H9 (cell line): ENCODE measurements around the gene KLF18. TPM values are rescaled to one million over a fixed set of nuclear protein-coding genes. Genes with fewer than 3 reads are reported as not detected.
A peak's percentile ranks its signal among the peaks of the same experiment; 100 is the strongest.

Source experiments
- DNase-seq: peaks from one replicate; pipeline ENCODE4 v3.0.0-alpha.2; 2017
- H2AFZ ChIP-seq: one replicate; pipeline ENCODE4 v1.6.1; 2013; ENCODE audit warnings: mild to moderate bottlenecking, low read length, control low read depth, moderate library complexity
- H2AK5ac ChIP-seq: 2 replicates; pipeline ENCODE4 v1.6.1; 2013; ENCODE audit warnings: low read length, control low read depth, mixed read lengths; ENCODE audit not compliant: insufficient read length
- H2BK120ac ChIP-seq: one replicate; pipeline ENCODE4 v1.6.1; 2013; ENCODE audit warnings: low read depth, mild to moderate bottlenecking, low read length, control low read depth, inconsistent platforms; ENCODE audit not compliant: poor library complexity, severe bottlenecking
- H2BK12ac ChIP-seq: 2 replicates; pipeline ENCODE4 v1.6.1; 2013; ENCODE audit warnings: low read length, control low read depth, mixed read lengths, low read depth; ENCODE audit not compliant: insufficient read length
- H2BK15ac ChIP-seq: 2 replicates; pipeline ENCODE4 v1.6.1; 2013; ENCODE audit warnings: low read depth, low read length, control low read depth
- H2BK20ac ChIP-seq: one replicate; pipeline ENCODE4 v1.6.1; 2013; ENCODE audit warnings: low read depth, mild to moderate bottlenecking, low read length, control low read depth, inconsistent platforms; ENCODE audit not compliant: poor library complexity, severe bottlenecking
- H2BK5ac ChIP-seq: 2 replicates; pipeline ENCODE4 v1.6.1; 2013; ENCODE audit warnings: low read length, control low read depth, mixed read lengths; ENCODE audit not compliant: insufficient read length
- H3K14ac ChIP-seq: 2 replicates; pipeline ENCODE4 v1.6.1; 2013; ENCODE audit warnings: low read length, control low read depth; ENCODE audit not compliant: insufficient read depth
- H3K18ac ChIP-seq: 2 replicates; pipeline ENCODE4 v1.6.1; 2013; ENCODE audit warnings: low read depth, mild to moderate bottlenecking, mixed read lengths, low read length, control low read depth; ENCODE audit not compliant: insufficient read length
- H3K23ac ChIP-seq: 2 replicates; pipeline ENCODE4 v1.6.1; 2013; ENCODE audit warnings: low read length, control low read depth, mixed read lengths, low read depth; ENCODE audit not compliant: insufficient read length
- H3K23me2 ChIP-seq: 2 replicates; pipeline ENCODE4 v1.6.1; 2013; ENCODE audit warnings: low read depth, mild to moderate bottlenecking, mixed read lengths, low read length, control low read depth; ENCODE audit not compliant: insufficient read length, poor library complexity, severe bottlenecking
- H3K27ac ChIP-seq: 2 replicates; pipeline ENCODE4 v1.5.1; 2013; ENCODE audit warnings: low read length, control low read depth, mixed read lengths, low read depth; ENCODE audit not compliant: insufficient read length
- H3K27me3 ChIP-seq: 2 replicates; pipeline ENCODE4 v1.6.1; 2013; ENCODE audit warnings: low read length, control low read depth, inconsistent platforms; ENCODE audit not compliant: insufficient read depth
- H3K4ac ChIP-seq: 2 replicates; pipeline ENCODE4 v1.6.1; 2013; ENCODE audit warnings: low read depth, mild to moderate bottlenecking, control low read depth, inconsistent platforms, low read length, moderate library complexity
- H3K4me1 ChIP-seq: 2 replicates; pipeline ENCODE4 v1.6.1; 2013; ENCODE audit warnings: low read length, control low read depth, inconsistent platforms; ENCODE audit not compliant: insufficient read depth
- H3K4me2 ChIP-seq: 2 replicates; pipeline ENCODE4 v1.6.1; 2013; ENCODE audit warnings: low read length, control low read depth, mixed read lengths; ENCODE audit not compliant: insufficient read length, insufficient read depth
- H3K56ac ChIP-seq: 2 replicates; pipeline ENCODE4 v1.6.1; 2013; ENCODE audit warnings: low read depth, mild to moderate bottlenecking, mixed read lengths, low read length, control low read depth; ENCODE audit not compliant: insufficient read length
- H3K79me1 ChIP-seq: 2 replicates; pipeline ENCODE4 v1.6.1; 2013; ENCODE audit warnings: low read depth, mild to moderate bottlenecking, moderate library complexity, low read length, control low read depth, inconsistent platforms; ENCODE audit not compliant: insufficient read depth, poor library complexity, severe bottlenecking
- H3K79me2 ChIP-seq: 2 replicates; pipeline ENCODE4 v1.6.1; 2013; ENCODE audit warnings: low read length, control low read depth, inconsistent platforms; ENCODE audit not compliant: insufficient read depth
- H3K9ac ChIP-seq: 2 replicates; pipeline ENCODE4 v1.6.1; 2013; ENCODE audit warnings: low read length, control low read depth, mixed read lengths; ENCODE audit not compliant: insufficient read length; ENCODE audit errors: extremely low read depth
- H3K9me3 ChIP-seq: one replicate; pipeline ENCODE4 v1.6.1; 2013; ENCODE audit warnings: low read depth, low read length, inconsistent platforms; ENCODE audit not compliant: control insufficient read depth
- H3T11ph ChIP-seq: one replicate; pipeline ENCODE4 v1.6.1; 2013; ENCODE audit warnings: mild to moderate bottlenecking, low read length, control low read depth, inconsistent platforms
- H4K20me1 ChIP-seq: one replicate; pipeline ENCODE4 v1.6.1; 2013; ENCODE audit not compliant: control insufficient read depth, insufficient read length, insufficient read depth
- H4K5ac ChIP-seq: 2 replicates; pipeline ENCODE4 v1.6.1; 2013; ENCODE audit warnings: low read depth, mild to moderate bottlenecking, mixed read lengths, low read length, control low read depth; ENCODE audit not compliant: insufficient read length
- H4K8ac ChIP-seq: replicated peaks from 2 replicates; pipeline ENCODE4 v1.6.1; 2013; ENCODE audit warnings: low read length, control low read depth, mixed read lengths, low read depth; ENCODE audit not compliant: insufficient read length
- H4K91ac ChIP-seq: 2 replicates; pipeline ENCODE4 v1.6.1; 2013; ENCODE audit warnings: low read depth, mild to moderate bottlenecking, moderate library complexity, mixed read lengths, low read length, control low read depth; ENCODE audit not compliant: insufficient read length
- H3K27ac Mint-ChIP-seq, 3 experiments: 2 replicates in 2 of 3; 3 replicates in 1 of 3; pipeline ENCODE4 v1.8.0; 2020 to 2021; ENCODE audit warnings: mixed read lengths in 3 of 3, mild to moderate bottlenecking in 1 of 3, moderate library complexity in 1 of 3
- H3K27me3 Mint-ChIP-seq: 2 replicates; pipeline ENCODE4 v1.8.0; 2021; ENCODE audit warnings: low read depth, mild to moderate bottlenecking, moderate library complexity, mixed read lengths
- H3K36me3 Mint-ChIP-seq, 3 experiments: 2 replicates in 2 of 3; 3 replicates in 1 of 3; pipeline ENCODE4 v1.8.0; 2020 to 2021; ENCODE audit warnings: low read depth in 3 of 3, mixed read lengths in 3 of 3; ENCODE audit not compliant: insufficient read depth in 1 of 3
- H3K4me1 Mint-ChIP-seq, 2 experiments: 2 replicates each; pipeline ENCODE4 v1.8.0; 2020; ENCODE audit warnings: mixed read lengths in 2 of 2
- H3K4me3 Mint-ChIP-seq, 2 experiments: 2 replicates in 1 of 2; 3 replicates in 1 of 2; pipeline ENCODE4 v1.8.0; 2020 to 2021; ENCODE audit warnings: mild to moderate bottlenecking in 2 of 2, mixed read lengths in 2 of 2, moderate library complexity in 1 of 2
- H3K9me3 Mint-ChIP-seq, 2 experiments: 2 replicates in 1 of 2; 3 replicates in 1 of 2; pipeline ENCODE4 v1.8.0; 2020; ENCODE audit warnings: mild to moderate bottlenecking in 2 of 2, mixed read lengths in 2 of 2, moderate library complexity in 1 of 2
- CTCF ChIP-seq: fragments of 200-600 bp; sonication (generic); conservative IDR thresholded peaks from 3 replicates; pipeline ENCODE4 v1.8.0; 2021; ENCODE audit warnings: antibody characterized with exemption, mild to moderate bottlenecking
- WGBS: extraction: QIAGEN DNeasy Blood & Tissue Kit; methylation state at CpG from one replicate; pipeline ENCODE4 v1.1.7; 2013; ENCODE audit warnings: missing lambda C conversion rate, low lambda C conversion rate, mixed read lengths; ENCODE audit not compliant: insufficient read length; ENCODE audit errors: extremely low coverage; 5-methylcytosine and 5-hydroxymethylcytosine counted together
- total RNA-seq: library from RNA; stranded (reverse); gene quantifications from 2 replicates; pipeline ENCODE4 v1.2.1, GENCODE V29; 2021

The KLF18 gene
- total RNA-seq, 1 experiment from 2014 or later: 0.07 TPM

- no peak for TF ChIP-seq CTCF
- Histone ChIP-seq H3K14ac (no peak overlapping the region), H3K4me1 (no peaks in the 10 kb centered on the region), H3K79me1 (no peaks in the 10 kb centered on the region), H4K20me1 (no peaks in the 10 kb centered on the region), H4K5ac (no peak overlapping the region), H3K23ac (no peak overlapping the region), H3K23me2 (no peaks in the 10 kb centered on the region), H3K27me3 (no peaks in the 10 kb centered on the region), H3K79me2 (no peaks in the 10 kb centered on the region), H2BK120ac (no peak overlapping the region), H3K4ac (no peak overlapping the region), H4K91ac (no peak overlapping the region), H3T11ph (no peak overlapping the region), H2BK20ac (no peak overlapping the region), H3K27ac (no peak overlapping the region), H3K4me2 (no peak overlapping the region), H2BK5ac (no peak overlapping the region), H2BK15ac (no peak overlapping the region), H2AFZ (no peak overlapping the region), H2AK5ac (no peak overlapping the region), H2BK12ac (no peak overlapping the region), H3K56ac (no peak overlapping the region), H3K9me3 (no peaks in the 10 kb centered on the region), H4K8ac (no peak overlapping the region), H3K9ac (no peak overlapping the region), H3K18ac (no peak overlapping the region)
- H3K9me3 Mint-ChIP-seq: no peaks in the 10 kb centered on the region; a peak in 1 of 5 replicates
- no CpG with 5 or more reads among the region's 16 CpGs for WGBS
- no peaks in the 10 kb centered on the region for H3K4me1 Mint-ChIP-seq
- no peak for DNase-seq
- no peak overlapping the region for H3K4me3 Mint-ChIP-seq
- H3K36me3 Mint-ChIP-seq: no peaks in the 10 kb centered on the region; a peak in 1 of 7 replicates
- 0 out of 7 replicates have a peak overlapping the region, but pooled peaks of 1 of the 3 experiments have one; percentile 46 for H3K27ac Mint-ChIP-seq
- peaks cover 12% of the 10 kb centered on the region for H3K27me3 Mint-ChIP-seq
Observed at GRCh38 chr1:44129616-44130500, 11.6 kb downstream of the KLF18 start.
